ENCODE data around the gene LDLRAD4. TPM values are rescaled to one million over a fixed set of nuclear protein-coding genes. Genes with fewer than 3 reads are reported as not detected.

The LDLRAD4 gene
- polyA plus RNA-seq, 1 of the 3 experiments (the other 2 are of a cell fraction): 0.16 TPM

DNA sequence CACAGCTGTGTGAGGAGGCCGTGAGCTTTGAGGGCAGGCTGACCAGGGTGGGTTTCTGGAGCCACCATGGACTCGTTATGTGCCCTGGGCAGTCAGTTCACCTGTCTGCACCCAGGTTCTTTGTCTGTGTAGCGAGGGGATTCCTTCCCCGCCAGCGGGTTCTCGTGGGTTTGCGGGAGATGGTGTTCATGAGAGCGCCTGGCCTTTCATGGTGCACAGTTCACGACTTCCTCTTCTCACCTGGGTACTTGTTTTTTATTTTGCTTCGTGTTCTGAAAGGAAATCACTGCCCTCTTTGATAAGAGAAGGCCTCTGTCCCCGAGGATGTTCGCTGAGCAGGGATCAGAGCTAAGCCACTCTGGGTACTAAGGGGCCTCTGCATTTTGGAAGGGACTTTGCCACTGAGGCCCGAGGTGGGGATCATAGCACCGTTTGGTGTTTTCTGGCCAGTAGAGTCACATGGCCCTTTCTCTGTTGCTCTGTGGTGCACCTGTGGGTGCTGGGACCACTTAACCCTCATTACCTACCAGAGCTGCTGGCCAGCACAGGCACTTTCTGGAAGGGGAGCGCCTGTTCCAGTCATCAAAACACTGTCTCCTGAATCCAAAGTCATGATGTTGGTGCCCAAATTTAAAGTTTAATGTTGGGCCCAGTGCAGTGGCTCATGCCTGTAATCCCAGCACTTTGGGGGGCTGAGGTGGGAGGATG, 78.5 kb downstream of the LDLRAD4 start:
- Histone ChIP-seq H3K79me2 (ENCODE audit: insufficient read depth) (no peaks in the 10 kb centered on the region), H3K4me2 (no peak overlapping the region), H3K9me2 (no peaks in the 10 kb centered on the region), H3K9ac (no peak overlapping the region), H3K4me1 (ENCODE audit: control insufficient read depth in 1 of 2, insufficient read depth in 2 of 2, low read depth in 1 of 2, low read length in 1 of 2) (peaks cover 0 to 29% of the 10 kb centered on the region in 2 experiments; a peak in 1 of 4 replicates), H3K27ac (ENCODE audit: low read depth in 2 of 2, low read length in 1 of 2) (no peak overlapping the region), H3F3A (replicated peaks; ENCODE audit: insufficient read depth) (no peaks in the 10 kb centered on the region), H4K20me1 (ENCODE audit: insufficient read depth) (no peaks in the 10 kb centered on the region), H3K9me3 (no peaks in the 10 kb centered on the region), H3K36me3 (replicated peaks in 1 of 2; ENCODE audit: control insufficient read depth in 1 of 2, insufficient read depth in 2 of 2, low read length in 1 of 2) (no peaks in the 10 kb centered on the region), H3K27me3 (ENCODE audit: insufficient read depth) (no peaks in the 10 kb centered on the region), H3K4me3 (ENCODE audit: low read depth in 2 of 2, low read length in 1 of 2) (no peak overlapping the region), H2AFZ (ENCODE audit: low read depth) (no peak overlapping the region)
- ChIA-PET CTCF (no interaction called here), POLR2A (no interaction called here)
- TF ChIP-seq, protein P1, sequence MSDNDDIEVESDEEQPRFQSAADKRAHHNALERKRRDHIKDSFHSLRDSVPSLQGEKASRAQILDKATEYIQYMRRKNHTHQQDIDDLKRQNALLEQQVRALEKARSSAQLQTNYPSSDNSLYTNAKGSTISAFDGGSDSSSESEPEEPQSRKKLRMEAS (IDR thresholded peaks at IDR 0.05; ENCODE audit: low read depth): no peak
- TF ChIP-seq CTCF (IDR thresholded peaks at IDR 0.05) (no peak), CHD2 (IDR thresholded peaks at IDR 0.05; ENCODE audit: low read length, partially characterized antibody) (no peak), FOXM1 (IDR thresholded peaks at IDR 0.05; ENCODE audit: low read depth) (no peak), EP300 (IDR thresholded peaks at IDR 0.05; ENCODE audit: borderline replicate concordance in 1 of 2, low read depth in 1 of 2, low read length in 1 of 2) (no peak), TAF1 (IDR thresholded peaks at IDR 0.05; ENCODE audit: borderline replicate concordance, low read depth, low read length) (no peak), NRF1 (IDR thresholded peaks at IDR 0.05; ENCODE audit: low read depth, low read length) (no peak), GATA2 (CRISPR knock-in tag; IDR thresholded peaks at IDR 0.05) (no peak), REST (IDR thresholded peaks at IDR 0.05; ENCODE audit: low read depth, low read length) (no peak), SIN3A (IDR thresholded peaks at IDR 0.05; ENCODE audit: borderline replicate concordance, low read depth, low read length) (no peak), SMC3 (IDR thresholded peaks at IDR 0.05; ENCODE audit: low read depth, low read length) (no peak)
- TF ChIP-seq, protein P2, sequence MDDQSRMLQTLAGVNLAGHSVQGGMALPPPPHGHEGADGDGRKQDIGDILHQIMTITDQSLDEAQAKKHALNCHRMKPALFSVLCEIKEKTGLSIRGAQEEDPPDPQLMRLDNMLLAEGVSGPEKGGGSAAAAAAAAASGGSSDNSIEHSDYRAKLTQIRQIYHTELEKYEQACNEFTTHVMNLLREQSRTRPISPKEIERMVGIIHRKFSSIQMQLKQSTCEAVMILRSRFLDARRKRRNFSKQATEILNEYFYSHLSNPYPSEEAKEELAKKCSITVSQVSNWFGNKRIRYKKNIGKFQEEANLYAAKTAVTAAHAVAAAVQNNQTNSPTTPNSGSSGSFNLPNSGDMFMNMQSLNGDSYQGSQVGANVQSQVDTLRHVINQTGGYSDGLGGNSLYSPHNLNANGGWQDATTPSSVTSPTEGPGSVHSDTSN (IDR thresholded peaks at IDR 0.05): no peak
- DNase-seq: no peak
- WGBS (ENCODE audit: low lambda C conversion rate): 59% methylated on average over 10 of the region's 15 CpGs

All from SK-N-SH (cell line).